Muscle of arm (tissue), 12 donors: ENCODE data around the gene KDM4C. TPM values are rescaled to one million over a fixed set of nuclear protein-coding genes. Genes with fewer than 3 reads are reported as not detected.
A peak's percentile ranks its signal among the peaks of the same experiment; 100 is the strongest.

ENCODE experiments used
- DNase-seq: peaks from one replicate; pipeline ENCODE4 v3.0.0-alpha.2; 2013
- polyA plus RNA-seq, 12 donors: library from polyadenylated mRNA; unstranded; fragments of 120-200 nt; gene quantifications; one replicate each; pipeline ENCODE4 v1.2.1, GENCODE V29; 2013; ENCODE audit not compliant: insufficient read length in 12 of 12

The KDM4C gene
- polyA plus RNA-seq, 12 donors: 10.7 to 32.0 (median 13.4) TPM; not detected in 1

GRCh38 chr9:6901180-6901579, 143.4 kb downstream of the KDM4C start:
- DNase-seq: no peak

- DNase-seq: no peak
Observed at GRCh38 chr9:6902423-6902822, 144.7 kb downstream of the KDM4C start.

GRCh38 chr9:6904371-6904770, 146.6 kb downstream of the KDM4C start:
- no peak for DNase-seq

- no peak for DNase-seq
Observed at GRCh38 chr9:6905850-6906375, 148.1 kb downstream of the KDM4C start.

- peak; percentile 6 for DNase-seq
Observed at GRCh38 chr9:6907772-6908381, 150.1 kb downstream of the KDM4C start.

- no peak for DNase-seq
Observed at GRCh38 chr9:6909181-6909580, 151.4 kb downstream of the KDM4C start.

GRCh38 chr9:6910032-6910431, 152.3 kb downstream of the KDM4C start:
- DNase-seq: peak; percentile 7

GRCh38 chr9:6910497-6910896, 152.7 kb downstream of the KDM4C start:
- DNase-seq: no peak

- peak; percentile 10 for DNase-seq
Observed at GRCh38 chr9:6911901-6912638, 154.3 kb downstream of the KDM4C start.

- DNase-seq: no peak
Observed at GRCh38 chr9:6915635-6916034, 157.9 kb downstream of the KDM4C start.

GRCh38 chr9:6917162-6917561, 159.4 kb downstream of the KDM4C start:
- no peak for DNase-seq

- no peak for DNase-seq
Observed at GRCh38 chr9:6920041-6920440, 162.3 kb downstream of the KDM4C start.

- DNase-seq: no peak
Observed at GRCh38 chr9:6921315-6921714, 163.5 kb downstream of the KDM4C start.

- DNase-seq: no peak
Observed at GRCh38 chr9:6922124-6922676, 164.4 kb downstream of the KDM4C start.

- no peak for DNase-seq
Observed at GRCh38 chr9:6922680-6923079, 164.9 kb downstream of the KDM4C start.

- DNase-seq: no peak
Observed at GRCh38 chr9:6923086-6923485, 165.3 kb downstream of the KDM4C start.

GRCh38 chr9:6924149-6924548, 166.4 kb downstream of the KDM4C start:
- no peak for DNase-seq

- DNase-seq: no peak
Observed at GRCh38 chr9:6924988-6925563, 167.3 kb downstream of the KDM4C start.

GRCh38 chr9:6925836-6926235, 168.1 kb downstream of the KDM4C start:
- no peak for DNase-seq

- no peak for DNase-seq
Observed at GRCh38 chr9:6926436-6926835, 168.7 kb downstream of the KDM4C start.

GRCh38 chr9:6927838-6928237, 170.1 kb downstream of the KDM4C start:
- no peak for DNase-seq

- DNase-seq: no peak
Observed at GRCh38 chr9:6928863-6929262, 171.1 kb downstream of the KDM4C start.
